Glutamatergic neuron (in vitro differentiated cells): ENCODE data around the gene GP2. TPM values are rescaled to one million over a fixed set of nuclear protein-coding genes. Genes with fewer than 3 reads are reported as not detected.

Source experiments
- DNase-seq: peaks from one replicate; pipeline ENCODE4 v3.0.0; 2022
- H3K27ac Mint-ChIP-seq: one replicate; pipeline ENCODE4 v1.8.0; 2020; ENCODE audit warnings: mild to moderate bottlenecking, mixed read lengths, inconsistent platforms; ENCODE audit not compliant: unreplicated experiment
- H3K27me3 Mint-ChIP-seq: one replicate; pipeline ENCODE4 v1.8.0; 2020; ENCODE audit warnings: mild to moderate bottlenecking, moderate library complexity, mixed read lengths, inconsistent platforms; ENCODE audit not compliant: unreplicated experiment
- H3K36me3 Mint-ChIP-seq: one replicate; pipeline ENCODE4 v1.8.0; 2020; ENCODE audit warnings: mild to moderate bottlenecking, mixed read lengths, inconsistent platforms; ENCODE audit not compliant: unreplicated experiment
- H3K4me1 Mint-ChIP-seq: one replicate; pipeline ENCODE4 v1.8.0; 2020; ENCODE audit warnings: mild to moderate bottlenecking, low read depth, mixed read lengths, inconsistent platforms; ENCODE audit not compliant: unreplicated experiment
- H3K4me3 Mint-ChIP-seq: one replicate; pipeline ENCODE4 v1.8.0; 2020; ENCODE audit warnings: mild to moderate bottlenecking, mixed read lengths, inconsistent platforms; ENCODE audit not compliant: unreplicated experiment
- H3K9me3 Mint-ChIP-seq: one replicate; pipeline ENCODE4 v1.8.0; 2020; ENCODE audit warnings: mild to moderate bottlenecking, moderate library complexity, mixed read lengths, inconsistent platforms; ENCODE audit not compliant: unreplicated experiment
- long read RNA-seq: library from polyadenylated mRNA; unstranded; transcript quantifications from one replicate; pipeline ENCODE4 v2.0.0, GENCODE V29; 2020; ENCODE audit not compliant: unreplicated experiment
- total RNA-seq: library from RNA; stranded (reverse); fragmentation: NEBNext Ultra II Directional; extraction: Animal tissue kit (Norgen Biotek cat#: 25700); gene quantifications from one replicate; pipeline ENCODE4 v1.2.1, GENCODE V29; 2021; ENCODE audit not compliant: unreplicated experiment
- TF ChIP-seq, protein P1 (sequence below): fragments of 200-600 bp; sonication (generic); IDR thresholded peaks from one replicate; pipeline ENCODE4 v1.5.0; 2021; ENCODE audit not compliant: partially characterized antibody, unreplicated experiment

GP2 gene
- total RNA-seq = not detected
- long read RNA-seq = 0 reads

DNA sequence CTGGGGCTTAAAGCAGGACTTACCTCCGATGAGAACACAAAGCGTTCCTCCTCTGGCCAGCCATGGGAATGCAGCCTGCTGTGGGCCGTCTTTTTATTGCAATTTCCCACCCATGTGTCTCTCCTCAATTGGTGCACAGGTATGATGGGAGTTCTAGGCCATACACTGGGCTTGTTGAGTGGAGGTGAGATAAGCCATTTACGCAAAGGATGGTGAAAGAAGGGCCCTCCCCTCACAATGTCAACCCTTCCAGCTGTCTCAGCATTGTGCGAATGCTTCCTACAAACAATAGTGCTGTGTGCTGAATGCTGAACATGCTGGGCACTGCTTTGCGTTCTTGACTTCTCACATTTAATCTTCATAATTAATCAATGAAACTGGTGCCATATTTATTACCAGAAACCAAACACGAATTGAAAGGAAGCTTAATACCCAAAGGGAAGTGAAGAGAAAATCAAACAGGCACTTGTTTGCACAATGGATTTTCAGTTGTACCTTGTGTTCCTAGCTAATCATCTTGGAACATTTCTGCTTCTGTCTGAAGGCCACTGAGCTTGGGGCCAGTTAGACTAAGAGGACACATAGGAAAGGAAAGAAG lies at the start of gene GP2:
TSS of gene GP2 (minus strand) at position 70 of the 598 bp plus-strand sequence. CDS start 1,082 bp downstream, outside the sequence.
- peaks cover 4% of the 10 kb centered on the region for H3K4me1 Mint-ChIP-seq
- TF ChIP-seq, protein P1, sequence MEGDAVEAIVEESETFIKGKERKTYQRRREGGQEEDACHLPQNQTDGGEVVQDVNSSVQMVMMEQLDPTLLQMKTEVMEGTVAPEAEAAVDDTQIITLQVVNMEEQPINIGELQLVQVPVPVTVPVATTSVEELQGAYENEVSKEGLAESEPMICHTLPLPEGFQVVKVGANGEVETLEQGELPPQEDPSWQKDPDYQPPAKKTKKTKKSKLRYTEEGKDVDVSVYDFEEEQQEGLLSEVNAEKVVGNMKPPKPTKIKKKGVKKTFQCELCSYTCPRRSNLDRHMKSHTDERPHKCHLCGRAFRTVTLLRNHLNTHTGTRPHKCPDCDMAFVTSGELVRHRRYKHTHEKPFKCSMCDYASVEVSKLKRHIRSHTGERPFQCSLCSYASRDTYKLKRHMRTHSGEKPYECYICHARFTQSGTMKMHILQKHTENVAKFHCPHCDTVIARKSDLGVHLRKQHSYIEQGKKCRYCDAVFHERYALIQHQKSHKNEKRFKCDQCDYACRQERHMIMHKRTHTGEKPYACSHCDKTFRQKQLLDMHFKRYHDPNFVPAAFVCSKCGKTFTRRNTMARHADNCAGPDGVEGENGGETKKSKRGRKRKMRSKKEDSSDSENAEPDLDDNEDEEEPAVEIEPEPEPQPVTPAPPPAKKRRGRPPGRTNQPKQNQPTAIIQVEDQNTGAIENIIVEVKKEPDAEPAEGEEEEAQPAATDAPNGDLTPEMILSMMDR = no peak
- H3K27me3 Mint-ChIP-seq = no peaks in the 10 kb centered on the region
- no peak within 1 kb of the TSS for H3K4me3 Mint-ChIP-seq
- no peaks in the 10 kb centered on the region for H3K36me3 Mint-ChIP-seq
- no peak for DNase-seq
- H3K9me3 Mint-ChIP-seq = no peaks in the 10 kb centered on the region
- H3K27ac Mint-ChIP-seq = no peak within 1 kb of the TSS

DNA sequence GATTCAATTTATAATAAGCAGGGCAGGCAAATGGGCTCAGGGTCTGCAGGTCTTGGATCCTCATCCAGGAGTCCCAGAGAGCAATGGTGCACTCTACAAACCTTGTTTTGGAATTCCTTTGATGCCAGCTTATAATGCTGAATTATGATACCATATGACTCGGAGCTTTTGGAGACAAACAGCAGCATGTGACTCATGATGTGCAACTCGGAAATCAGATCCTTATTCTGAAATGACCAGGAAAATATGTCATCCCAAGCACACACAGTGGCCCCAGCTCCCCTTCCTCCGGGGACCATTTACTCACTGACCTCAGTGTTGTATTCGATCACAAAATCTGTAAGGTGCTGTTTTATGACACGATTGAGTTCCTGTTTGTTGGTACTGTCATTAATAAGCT lies 45.4 kb upstream of the GP2 start:
- Mint-ChIP-seq H3K9me3 (no peaks in the 10 kb centered on the region), H3K4me1 (no peaks in the 10 kb centered on the region), H3K4me3 (no peak overlapping the region), H3K36me3 (no peaks in the 10 kb centered on the region), H3K27me3 (peaks cover 4% of the 10 kb centered on the region), H3K27ac (no peak overlapping the region)
- no peak for DNase-seq
- TF ChIP-seq, protein P1 = no peak

DNA sequence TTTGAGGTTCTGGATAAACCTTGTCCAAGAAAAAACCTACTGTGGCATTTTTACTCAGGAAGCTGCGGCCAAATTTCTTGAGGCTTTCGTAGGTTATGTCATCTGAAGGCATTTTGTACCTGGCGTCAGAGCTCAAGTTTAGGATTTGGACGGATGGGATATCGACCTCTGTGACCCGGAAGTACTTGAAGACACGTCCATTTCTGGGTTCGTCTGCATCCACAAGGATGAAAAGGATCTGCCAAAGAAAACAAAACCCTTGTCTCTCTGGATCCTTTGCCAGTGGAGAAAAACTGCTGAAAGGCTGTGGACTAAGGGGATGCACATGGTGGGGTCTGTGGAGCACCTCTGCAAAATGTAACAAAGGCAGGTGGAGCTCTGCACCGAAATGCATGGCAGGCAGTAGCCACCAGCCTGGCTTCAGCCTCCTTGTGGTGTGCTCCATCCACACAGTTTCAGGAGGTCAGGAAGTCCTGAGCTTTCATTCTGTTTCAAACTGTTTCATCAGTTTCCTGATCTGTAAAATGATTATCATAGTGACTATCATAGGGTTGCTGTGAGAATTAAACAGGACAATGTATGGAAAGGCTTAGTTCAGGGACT lies 42.2 kb upstream of the GP2 start:
- TF ChIP-seq, protein P1 = no peak
- peaks cover 4% of the 10 kb centered on the region for H3K27me3 Mint-ChIP-seq
- H3K9me3 Mint-ChIP-seq = no peaks in the 10 kb centered on the region
- H3K4me3 Mint-ChIP-seq = no peak overlapping the region
- no peak overlapping the region for H3K27ac Mint-ChIP-seq
- no peaks in the 10 kb centered on the region for H3K36me3 Mint-ChIP-seq
- DNase-seq = no peak
- H3K4me1 Mint-ChIP-seq = no peaks in the 10 kb centered on the region

DNA sequence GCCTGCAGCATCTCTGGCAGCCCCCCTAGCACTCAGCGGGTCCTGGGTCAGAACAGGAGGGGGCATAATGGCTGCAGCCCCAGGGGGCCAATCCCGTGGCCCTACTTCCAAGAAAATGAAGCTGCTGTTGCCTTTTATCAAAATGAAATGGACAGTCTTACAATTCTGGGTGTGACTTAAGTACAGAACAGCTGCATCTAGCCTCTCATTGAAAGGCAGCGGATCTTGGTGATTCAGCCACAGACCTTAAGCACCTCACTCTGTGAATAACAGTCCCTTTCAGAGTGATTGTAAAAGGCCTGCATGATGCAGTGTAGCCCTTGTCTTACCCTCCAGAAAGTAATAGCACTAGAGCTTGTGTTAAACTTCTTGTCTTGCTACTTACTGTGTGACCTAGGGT lies 36.7 kb upstream of the GP2 start:
- Mint-ChIP-seq H3K27ac (no peak overlapping the region), H3K4me1 (no peaks in the 10 kb centered on the region), H3K9me3 (no peaks in the 10 kb centered on the region), H3K4me3 (no peak overlapping the region), H3K27me3 (peaks cover 1% of the 10 kb centered on the region), H3K36me3 (no peaks in the 10 kb centered on the region)
- TF ChIP-seq, protein P1 = no peak
- DNase-seq = no peak

DNA sequence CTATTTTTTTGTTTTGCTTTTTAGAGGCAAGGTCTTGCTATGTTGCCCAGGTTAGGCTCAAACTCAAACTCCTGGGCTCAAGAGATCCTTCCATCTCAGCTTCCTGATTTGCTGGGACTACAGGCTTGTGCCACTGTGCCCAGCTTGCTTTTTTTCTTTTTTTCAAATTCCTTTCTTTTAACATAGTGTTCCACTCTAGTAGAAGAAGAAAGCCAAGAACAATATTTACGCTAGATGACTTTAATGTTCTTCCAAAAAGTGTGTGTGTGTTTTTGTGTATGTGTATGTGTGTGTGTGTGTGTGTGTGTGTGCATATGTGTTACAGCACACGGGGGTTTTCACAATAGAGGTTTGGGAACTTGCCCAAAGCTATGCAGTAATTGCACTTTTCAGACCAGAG lies 35.9 kb upstream of the GP2 start:
- H3K4me3 Mint-ChIP-seq = no peak overlapping the region
- H3K27me3 Mint-ChIP-seq = peaks cover 1% of the 10 kb centered on the region
- TF ChIP-seq, protein P1 = no peak
- DNase-seq = no peak
- no peaks in the 10 kb centered on the region for H3K36me3 Mint-ChIP-seq
- H3K9me3 Mint-ChIP-seq = no peaks in the 10 kb centered on the region
- no peak overlapping the region for H3K27ac Mint-ChIP-seq
- H3K4me1 Mint-ChIP-seq = no peaks in the 10 kb centered on the region
